GM23338 (cell line): Measurements from ENCODE around the gene NKX2-2. TPM values are rescaled to one million over a fixed set of nuclear protein-coding genes. Genes with fewer than 3 reads are reported as not detected.

ENCODE experiments used
- ATAC-seq: fragments of 200-7000 bp; cut with Tn5 transposase; 3 replicates; pipeline ENCODE4 v1.9.1; 2020
- DNase-seq: peaks from one replicate; pipeline ENCODE4 v3.0.0-alpha.2; 2015; ENCODE audit warnings: low spot score
- H2AFZ ChIP-seq: fragments of 200-600 bp; sonication (generic); 2 replicates; pipeline ENCODE4 v1.8.0; 2016; ENCODE audit warnings: antibody characterized with exemption, mild to moderate bottlenecking, moderate library complexity
- H3F3A ChIP-seq: fragments of 200-600 bp; sonication (generic); replicated peaks from 2 replicates; pipeline ENCODE4 v1.8.0; 2017; ENCODE audit warnings: antibody characterized with exemption, mixed run types, low read depth
- H3K27ac ChIP-seq: fragments of 200-600 bp; sonication (generic); 2 replicates; pipeline ENCODE4 v1.6.1; 2016; ENCODE audit warnings: low read depth
- H3K27me3 ChIP-seq: fragments of 200-600 bp; sonication (generic); 2 replicates; pipeline ENCODE4 v1.8.0; 2016; ENCODE audit warnings: mild to moderate bottlenecking, mixed run types, moderate library complexity; ENCODE audit not compliant: insufficient read depth
- H3K36me3 ChIP-seq: fragments of 200-600 bp; sonication (generic); 2 replicates; pipeline ENCODE4 v1.8.0; 2016; ENCODE audit warnings: mild to moderate bottlenecking; ENCODE audit not compliant: insufficient read depth
- H3K4me1 ChIP-seq: fragments of 200-600 bp; sonication (generic); 2 replicates; pipeline ENCODE4 v1.8.0; 2016; ENCODE audit warnings: mild to moderate bottlenecking, moderate library complexity; ENCODE audit not compliant: insufficient read depth
- H3K4me2 ChIP-seq: fragments of 200-600 bp; sonication (generic); 2 replicates; pipeline ENCODE4 v1.7.1; 2017; ENCODE audit warnings: mixed run types
- H3K4me3 ChIP-seq: fragments of 200-600 bp; sonication (generic); 2 replicates; pipeline ENCODE4 v1.6.1; 2016; ENCODE audit warnings: mixed run types
- H3K79me2 ChIP-seq: fragments of 200-600 bp; sonication (generic); replicated peaks from 2 replicates; pipeline ENCODE4 v1.8.0; 2017; ENCODE audit warnings: mild to moderate bottlenecking; ENCODE audit not compliant: insufficient read depth
- H3K9me2 ChIP-seq: fragments of 200-600 bp; sonication (generic); 2 replicates; pipeline ENCODE4 v1.8.0; 2017; ENCODE audit not compliant: insufficient read depth
- H4K20me1 ChIP-seq: fragments of 200-600 bp; sonication (generic); replicated peaks from 2 replicates; pipeline ENCODE4 v1.8.0; 2017; ENCODE audit warnings: mild to moderate bottlenecking; ENCODE audit not compliant: insufficient read depth
- H3K27ac Mint-ChIP-seq: 2 replicates; pipeline ENCODE4 v1.8.0; 2020; ENCODE audit warnings: inconsistent platforms, mild to moderate bottlenecking, moderate library complexity, mixed read lengths
- H3K27me3 Mint-ChIP-seq: 3 replicates; pipeline ENCODE4 v1.8.0; 2022; ENCODE audit warnings: low read depth, mild to moderate bottlenecking, moderate library complexity, mixed read lengths, inconsistent platforms; ENCODE audit not compliant: insufficient read depth, poor library complexity
- H3K36me3 Mint-ChIP-seq: 3 replicates; pipeline ENCODE4 v1.8.0; 2021; ENCODE audit warnings: low read depth, mild to moderate bottlenecking, inconsistent platforms, moderate library complexity, mixed read lengths
- H3K4me1 Mint-ChIP-seq: 3 replicates; pipeline ENCODE4 v1.8.0; 2020; ENCODE audit warnings: mild to moderate bottlenecking, inconsistent platforms, mixed read lengths
- H3K4me3 Mint-ChIP-seq: 3 replicates; pipeline ENCODE4 v1.8.0; 2021; ENCODE audit warnings: moderate library complexity, mild to moderate bottlenecking, inconsistent platforms, mixed read lengths
- H3K9me3 Mint-ChIP-seq: 3 replicates; pipeline ENCODE4 v1.8.0; 2020; ENCODE audit warnings: moderate library complexity, mild to moderate bottlenecking, inconsistent platforms, mixed read lengths
- ETS1 ChIP-seq: IDR thresholded peaks from 2 replicates; pipeline ENCODE4 v1.6.1; 2016; ENCODE audit warnings: antibody characterized with exemption
- EZH2 ChIP-seq: fragments of 200-600 bp; sonication (generic); IDR thresholded peaks from one replicate; pipeline ENCODE4 v1.8.0; 2017; ENCODE audit warnings: antibody characterized with exemption, mild to moderate bottlenecking, low read depth; ENCODE audit not compliant: unreplicated experiment
- EZH2phosphoT487 ChIP-seq: fragments of 200-600 bp; sonication (generic); IDR thresholded peaks from one replicate; pipeline ENCODE4 v1.8.1; 2018; ENCODE audit warnings: antibody characterized with exemption; ENCODE audit not compliant: unreplicated experiment
- STAT1 ChIP-seq: IDR thresholded peaks from one replicate; pipeline ENCODE4 v1.6.1; 2016; ENCODE audit warnings: antibody characterized with exemption; ENCODE audit not compliant: unreplicated experiment
- ZNF462 ChIP-seq: fragments of 250-450 bp; sonication (Bioruptor Pico); IDR thresholded peaks from 2 replicates; pipeline ENCODE4 v1.5.0; 2020; ENCODE audit warnings: mild to moderate bottlenecking, moderate library complexity
- polyA plus RNA-seq: library from polyadenylated mRNA; unstranded; fragments of >200 nt; fragmentation: Nextera tagmentation; extraction: Ambion mirVana; gene quantifications from 2 replicates; pipeline ENCODE4 v1.2.1, GENCODE V29; 2016
- total RNA-seq: library from RNA; depleted of rRNA; stranded (reverse); fragments of >200 nt; shearing (Covaris generic); gene quantifications from 2 replicates; pipeline ENCODE4 v1.2.3, GENCODE V29; 2014

NKX2-2 gene
- total and polyA plus RNA-seq, 2 experiments from 2014 or later = not detected

- TF ChIP-seq ETS1 (no peak), EZH2 (no peak), ZNF462 (CRISPR knock-in tag) (no peak)
Observed at GRCh38 chr20:21504323-21504722, 9.5 kb downstream of the NKX2-2 start (continued).

- peaks cover 15% of the 10 kb centered on the region; the same call in 1 of the 2 replicates for H3F3A ChIP-seq
- Mint-ChIP-seq H3K4me1 (peaks cover 43% of the 10 kb centered on the region), H3K27ac (no peak overlapping the region), H3K4me3 (no peak overlapping the region), H3K27me3 (peaks cover 52% of the 10 kb centered on the region), H3K9me3 (peaks cover 2% of the 10 kb centered on the region; the same call in 2 of the 3 replicates), H3K36me3 (peaks cover 11% of the 10 kb centered on the region)
- H3K4me1 ChIP-seq = peaks cover 31% of the 10 kb centered on the region
- no peaks in the 10 kb centered on the region for H3K79me2 ChIP-seq
- H3K4me2 ChIP-seq = no peak overlapping the region
- H3K27me3 ChIP-seq = peaks cover 49% of the 10 kb centered on the region
- ATAC-seq (no peak), DNase-seq (no peak)
- no peak overlapping the region for H3K4me3 ChIP-seq
- H2AFZ ChIP-seq = no peak overlapping the region
- H3K9me2 ChIP-seq = 0 out of 2 replicates have a peak, but pooled peaks cover 3% of the 10 kb centered on the region
- no peak overlapping the region for H3K27ac ChIP-seq
- no peaks in the 10 kb centered on the region for H3K36me3 ChIP-seq
- peaks cover 13% of the 10 kb centered on the region for H4K20me1 ChIP-seq
- no peak for TF ChIP-seq STAT1
- no peak for TF ChIP-seq ZNF462 (CRISPR knock-in tag)
- no peak for TF ChIP-seq EZH2phosphoT487
- TF ChIP-seq ETS1 = no peak
Observed at GRCh38 chr20:21503345-21503744, 10.5 kb downstream of the NKX2-2 start.
